RWPE2 (cell line): Measurements from ENCODE around the gene SCN3A.

Experiments used
- ATAC-seq: fragments of 200-7000 bp; cut with Tn5 transposase; 3 replicates; pipeline ENCODE4 v1.9.1; 2021; ENCODE audit warnings: low read depth
- DNase-seq: peaks from one replicate; pipeline ENCODE4 v3.0.0-alpha.2; 2020; ENCODE audit warnings: low spot score
- H3K27ac ChIP-seq: fragments of 450-650 bp; 2 replicates; pipeline ENCODE4 v1.5.1; 2017; ENCODE audit warnings: mild to moderate bottlenecking; ENCODE audit not compliant: poor library complexity, severe bottlenecking
- H3K27me3 ChIP-seq: fragments of 250-450 bp; sonication (Bioruptor Pico); 2 replicates; pipeline ENCODE4 v1.5.1; 2021; ENCODE audit warnings: mild to moderate bottlenecking, moderate library complexity; ENCODE audit not compliant: insufficient read depth, poor library complexity, severe bottlenecking
- H3K36me3 ChIP-seq: fragments of 250-450 bp; sonication (Bioruptor Pico); 2 replicates; pipeline ENCODE4 v1.5.1; 2020; ENCODE audit warnings: low read depth, mild to moderate bottlenecking, moderate library complexity
- H3K4me1 ChIP-seq: fragments of 250-450 bp; sonication (Bioruptor Pico); 2 replicates; pipeline ENCODE4 v1.5.1; 2021; ENCODE audit warnings: mild to moderate bottlenecking, moderate library complexity; ENCODE audit not compliant: insufficient read depth, poor library complexity, severe bottlenecking
- H3K4me3 ChIP-seq: fragments of 250-450 bp; sonication (Bioruptor Pico); 2 replicates; pipeline ENCODE4 v1.5.1; 2021; ENCODE audit warnings: mild to moderate bottlenecking, moderate library complexity; ENCODE audit not compliant: severe bottlenecking
- H3K9me3 ChIP-seq: fragments of 250-450 bp; sonication (Bioruptor Pico); 2 replicates; pipeline ENCODE4 v1.5.1; 2021; ENCODE audit warnings: mild to moderate bottlenecking, moderate library complexity; ENCODE audit not compliant: severe bottlenecking
- CTCF ChIP-seq: fragments of 450-650 bp; IDR thresholded peaks from one replicate; pipeline ENCODE4 v1.5.1; 2017; ENCODE audit warnings: mild to moderate bottlenecking, moderate library complexity; ENCODE audit not compliant: poor library complexity, severe bottlenecking

SCN3A gene

GRCh38 chr2:165237056-165237455, 33.2 kb upstream of the SCN3A start:
- no peaks in the 10 kb centered on the region for H3K4me1 ChIP-seq
- no peak overlapping the region for H3K27ac ChIP-seq
- ATAC-seq (no peak), DNase-seq (no peak)
- no peak overlapping the region for H3K4me3 ChIP-seq
- no peaks in the 10 kb centered on the region for H3K36me3 ChIP-seq
- H3K9me3 ChIP-seq = no peaks in the 10 kb centered on the region
- H3K27me3 ChIP-seq = no peaks in the 10 kb centered on the region
- TF ChIP-seq CTCF = no peak

- Histone ChIP-seq H3K36me3 (no peaks in the 10 kb centered on the region), H3K27ac (no peak overlapping the region), H3K27me3 (no peaks in the 10 kb centered on the region), H3K4me1 (no peaks in the 10 kb centered on the region), H3K4me3 (no peak overlapping the region), H3K9me3 (no peaks in the 10 kb centered on the region)
- no peak for ATAC-seq
- TF ChIP-seq CTCF = no peak
- no peak for DNase-seq
Observed at GRCh38 chr2:165227571-165227970, 23.7 kb upstream of the SCN3A start.

GRCh38 chr2:165224941-165225340, 21.1 kb upstream of the SCN3A start:
- Histone ChIP-seq H3K4me1 (no peaks in the 10 kb centered on the region), H3K27ac (no peak overlapping the region), H3K36me3 (no peaks in the 10 kb centered on the region), H3K27me3 (no peaks in the 10 kb centered on the region), H3K4me3 (no peak overlapping the region), H3K9me3 (no peaks in the 10 kb centered on the region)
- ATAC-seq (no peak), DNase-seq (no peak)
- no peak for TF ChIP-seq CTCF

GRCh38 chr2:165219481-165219880, 15.6 kb upstream of the SCN3A start:
- Histone ChIP-seq H3K36me3 (no peaks in the 10 kb centered on the region), H3K9me3 (no peaks in the 10 kb centered on the region), H3K4me3 (no peak overlapping the region), H3K4me1 (no peaks in the 10 kb centered on the region), H3K27ac (no peak overlapping the region), H3K27me3 (no peaks in the 10 kb centered on the region)
- ATAC-seq = no peak
- DNase-seq = no peak
- no peak for TF ChIP-seq CTCF

- ATAC-seq (no peak), DNase-seq (no peak)
- Histone ChIP-seq H3K4me3 (no peak overlapping the region), H3K4me1 (no peaks in the 10 kb centered on the region), H3K27ac (no peak overlapping the region), H3K27me3 (no peaks in the 10 kb centered on the region), H3K36me3 (no peaks in the 10 kb centered on the region), H3K9me3 (no peaks in the 10 kb centered on the region)
- TF ChIP-seq CTCF = no peak
Observed at GRCh38 chr2:165214093-165214492, 10.2 kb upstream of the SCN3A start.
